ENCODE results near the gene ZNF497. TPM values are rescaled to one million over a fixed set of nuclear protein-coding genes. Genes with fewer than 3 reads are reported as not detected.
A peak's percentile ranks its signal among the peaks of the same experiment; 100 is the strongest.

ZNF497 gene
- total and polyA plus RNA-seq, 9 of the 15 experiments (the other 6 are each of a cell fraction or from before 2014, with no cell fraction given): 0.06 to 0.98 (median 0.44) TPM; not detected in 1

- TF ChIP-seq RNF219 (CRISPR knock-in tag; IDR thresholded peaks at IDR 0.05) (0 out of 2 replicates have a peak, but pooled peaks have one; percentile 45), MYNN (IDR thresholded peaks at IDR 0.05) (0 out of 2 replicates have a peak, but pooled peaks have one; percentile 24), MYNN (CRISPR knock-in tag; IDR thresholded peaks at IDR 0.05) (no peak), ZNF175 (CRISPR knock-in tag; IDR thresholded peaks at IDR 0.05; ENCODE audit: low read depth) (no peak), HMBOX1 (IDR thresholded peaks at IDR 0.05) (no peak), ZNF324 (CRISPR knock-in tag; IDR thresholded peaks at IDR 0.05) (peak; percentile 37; the same call in 1 of the 2 replicates), ZNF282 (CRISPR knock-in tag; IDR thresholded peaks at IDR 0.05) (no peak), ZNF77 (CRISPR knock-in tag; IDR thresholded peaks at IDR 0.05) (0 out of 2 replicates have a peak, but pooled peaks have one; percentile 47), HEY1 (CRISPR knock-in tag; IDR thresholded peaks at IDR 0.05; ENCODE audit: borderline replicate concordance) (no peak), CBFB (CRISPR knock-in tag; IDR thresholded peaks at IDR 0.05) (no peak), RUNX1 (IDR thresholded peaks at IDR 0.05; ENCODE audit: low read depth) (no peak), HOXB6 (CRISPR knock-in tag; IDR thresholded peaks at IDR 0.05; ENCODE audit: borderline replicate concordance) (no peak), PTRF (tag; IDR thresholded peaks at IDR 0.05) (no peak), CHD4 (IDR thresholded peaks at IDR 0.05; ENCODE audit: insufficient read depth, insufficient replicate concordance, low read depth, low read length, poor library complexity, severe bottlenecking) (no peak), KLF10 (CRISPR knock-in tag; IDR thresholded peaks at IDR 0.05) (no peak), RBM14 (IDR thresholded peaks at IDR 0.05; ENCODE audit: borderline replicate concordance, insufficient read depth, low read depth, low read length) (no peak), ATF1 (CRISPR knock-in tag; IDR thresholded peaks at IDR 0.05) (no peak), ATF1 (tag; IDR thresholded peaks at IDR 0.05) (no peak), KAT8 (IDR thresholded peaks at IDR 0.05; ENCODE audit: low read depth) (no peak), HDAC3 (IDR thresholded peaks at IDR 0.05; ENCODE audit: borderline replicate concordance, partially characterized antibody) (no peak), SMARCB1 (IDR thresholded peaks at IDR 0.05; ENCODE audit: insufficient read length, low read depth) (no peak), ILF3 (IDR thresholded peaks at IDR 0.05; ENCODE audit: borderline replicate concordance) (peak; percentile 86; the same call in 1 of the 2 replicates), ZBTB2 (IDR thresholded peaks at IDR 0.05) (no peak), ZBED1 (IDR thresholded peaks at IDR 0.05) (no peak), GABPA (tag; conservative IDR thresholded peaks at IDR 0.05; ENCODE audit: low read depth) (no peak), ZBTB1 (CRISPR knock-in tag; IDR thresholded peaks at IDR 0.05; ENCODE audit: borderline replicate concordance, low read depth) (no peak)
Measured at GRCh38 chr19:58395220-58395978, 32.8 kb upstream of the ZNF497 start, which contains the start of gene RNF225 (continued).

All from K562 (cell line).